HL-60 (cell line): ENCODE measurements around the gene UFD1.

Source experiments
- GABPA ChIP-seq: IDR thresholded peaks from 2 replicates; pipeline ENCODE4 v1.6.1; 2012; ENCODE audit warnings: low read depth
- POLR2AphosphoS5 ChIP-seq: IDR thresholded peaks from 2 replicates; pipeline ENCODE4 v1.6.1; 2012; ENCODE audit warnings: low read depth
- SPI1 ChIP-seq: IDR thresholded peaks from 2 replicates; pipeline ENCODE4 v1.6.1; 2012; ENCODE audit warnings: low read depth, mild to moderate bottlenecking, borderline replicate concordance
- TF ChIP-seq, protein P1 (sequence below): IDR thresholded peaks from one replicate; pipeline ENCODE4 v1.5.1; 2011; ENCODE audit warnings: low read length, control low read depth, inconsistent platforms; ENCODE audit not compliant: insufficient read depth
- TF ChIP-seq, protein P2 (sequence below): IDR thresholded peaks from 2 replicates; pipeline ENCODE4 v1.6.1; 2012; ENCODE audit warnings: low read depth; ENCODE audit not compliant: insufficient replicate concordance

DNA sequence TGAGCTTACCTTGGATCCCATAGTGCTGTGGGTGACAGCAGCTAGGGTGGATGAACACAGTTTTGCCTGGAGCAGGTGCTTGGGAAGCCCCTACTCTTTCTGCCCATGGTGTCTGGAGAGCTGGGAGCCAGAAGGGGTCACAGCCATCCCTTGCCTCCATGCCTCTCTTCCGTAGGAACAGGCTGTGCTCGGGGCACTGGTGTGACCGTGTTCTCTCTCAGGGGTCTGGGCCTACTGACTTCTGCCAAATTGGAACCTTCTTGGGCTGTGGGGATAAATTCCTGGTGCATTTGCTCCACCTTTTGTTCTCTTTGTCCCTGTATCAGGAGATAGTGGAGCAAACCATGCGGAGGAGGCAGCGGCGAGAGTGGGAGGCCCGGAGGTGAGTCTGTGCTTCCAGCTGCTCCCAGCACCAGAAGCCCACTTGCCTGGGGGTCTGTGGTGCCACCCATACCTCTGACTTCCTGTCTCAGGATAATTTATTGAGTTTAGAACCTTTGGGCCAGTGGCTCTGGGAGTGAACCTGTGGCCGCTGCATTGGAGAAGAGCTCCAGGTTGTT is 15.1 kb upstream of the UFD1 start:
- TF ChIP-seq, protein P1, sequence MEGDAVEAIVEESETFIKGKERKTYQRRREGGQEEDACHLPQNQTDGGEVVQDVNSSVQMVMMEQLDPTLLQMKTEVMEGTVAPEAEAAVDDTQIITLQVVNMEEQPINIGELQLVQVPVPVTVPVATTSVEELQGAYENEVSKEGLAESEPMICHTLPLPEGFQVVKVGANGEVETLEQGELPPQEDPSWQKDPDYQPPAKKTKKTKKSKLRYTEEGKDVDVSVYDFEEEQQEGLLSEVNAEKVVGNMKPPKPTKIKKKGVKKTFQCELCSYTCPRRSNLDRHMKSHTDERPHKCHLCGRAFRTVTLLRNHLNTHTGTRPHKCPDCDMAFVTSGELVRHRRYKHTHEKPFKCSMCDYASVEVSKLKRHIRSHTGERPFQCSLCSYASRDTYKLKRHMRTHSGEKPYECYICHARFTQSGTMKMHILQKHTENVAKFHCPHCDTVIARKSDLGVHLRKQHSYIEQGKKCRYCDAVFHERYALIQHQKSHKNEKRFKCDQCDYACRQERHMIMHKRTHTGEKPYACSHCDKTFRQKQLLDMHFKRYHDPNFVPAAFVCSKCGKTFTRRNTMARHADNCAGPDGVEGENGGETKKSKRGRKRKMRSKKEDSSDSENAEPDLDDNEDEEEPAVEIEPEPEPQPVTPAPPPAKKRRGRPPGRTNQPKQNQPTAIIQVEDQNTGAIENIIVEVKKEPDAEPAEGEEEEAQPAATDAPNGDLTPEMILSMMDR = no peak
- TF ChIP-seq, protein P2, sequence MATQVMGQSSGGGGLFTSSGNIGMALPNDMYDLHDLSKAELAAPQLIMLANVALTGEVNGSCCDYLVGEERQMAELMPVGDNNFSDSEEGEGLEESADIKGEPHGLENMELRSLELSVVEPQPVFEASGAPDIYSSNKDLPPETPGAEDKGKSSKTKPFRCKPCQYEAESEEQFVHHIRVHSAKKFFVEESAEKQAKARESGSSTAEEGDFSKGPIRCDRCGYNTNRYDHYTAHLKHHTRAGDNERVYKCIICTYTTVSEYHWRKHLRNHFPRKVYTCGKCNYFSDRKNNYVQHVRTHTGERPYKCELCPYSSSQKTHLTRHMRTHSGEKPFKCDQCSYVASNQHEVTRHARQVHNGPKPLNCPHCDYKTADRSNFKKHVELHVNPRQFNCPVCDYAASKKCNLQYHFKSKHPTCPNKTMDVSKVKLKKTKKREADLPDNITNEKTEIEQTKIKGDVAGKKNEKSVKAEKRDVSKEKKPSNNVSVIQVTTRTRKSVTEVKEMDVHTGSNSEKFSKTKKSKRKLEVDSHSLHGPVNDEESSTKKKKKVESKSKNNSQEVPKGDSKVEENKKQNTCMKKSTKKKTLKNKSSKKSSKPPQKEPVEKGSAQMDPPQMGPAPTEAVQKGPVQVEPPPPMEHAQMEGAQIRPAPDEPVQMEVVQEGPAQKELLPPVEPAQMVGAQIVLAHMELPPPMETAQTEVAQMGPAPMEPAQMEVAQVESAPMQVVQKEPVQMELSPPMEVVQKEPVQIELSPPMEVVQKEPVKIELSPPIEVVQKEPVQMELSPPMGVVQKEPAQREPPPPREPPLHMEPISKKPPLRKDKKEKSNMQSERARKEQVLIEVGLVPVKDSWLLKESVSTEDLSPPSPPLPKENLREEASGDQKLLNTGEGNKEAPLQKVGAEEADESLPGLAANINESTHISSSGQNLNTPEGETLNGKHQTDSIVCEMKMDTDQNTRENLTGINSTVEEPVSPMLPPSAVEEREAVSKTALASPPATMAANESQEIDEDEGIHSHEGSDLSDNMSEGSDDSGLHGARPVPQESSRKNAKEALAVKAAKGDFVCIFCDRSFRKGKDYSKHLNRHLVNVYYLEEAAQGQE = no peak
- TF ChIP-seq GABPA (no peak), POLR2AphosphoS5 (no peak), SPI1 (no peak)
